Left ventricle myocardium inferior (tissue), 1 donor: Measurements from ENCODE around the gene SLC22A23. TPM values are rescaled to one million over a fixed set of nuclear protein-coding genes. Genes with fewer than 3 reads are reported as not detected.

Experiments used
- DNase-seq: peaks from one replicate; pipeline ENCODE4 v3.0.0-alpha.2; 2020
- H3K27ac ChIP-seq: fragments of 200-600 bp; replicated peaks from 2 replicates; pipeline ENCODE4 v1.8.0; 2021
- H3K27me3 ChIP-seq: fragments of 200-600 bp; 2 replicates; pipeline ENCODE4 v1.8.0; 2021; ENCODE audit warnings: low read depth
- H3K36me3 ChIP-seq: fragments of 200-600 bp; 2 replicates; pipeline ENCODE4 v1.8.0; 2021
- H3K4me1 ChIP-seq: fragments of 200-600 bp; 2 replicates; pipeline ENCODE4 v1.8.0; 2021
- H3K4me3 ChIP-seq: fragments of 200-600 bp; 2 replicates; pipeline ENCODE4 v1.8.0; 2021; ENCODE audit warnings: mild to moderate bottlenecking, moderate library complexity
- H3K9me3 ChIP-seq: fragments of 200-600 bp; replicated peaks from 2 replicates; pipeline ENCODE4 v1.8.0; 2021
- CTCF ChIP-seq: fragments of 200-600 bp; IDR thresholded peaks from 2 replicates; pipeline ENCODE4 v1.8.0; 2021; ENCODE audit warnings: antibody characterized with exemption, mild to moderate bottlenecking, borderline replicate concordance
- intact Hi-C: fragments of 100-400 bp; cut with micrococcal nuclease; formaldehyde crosslinking; loops from one replicate; pipeline ENCODE4 v1.11.0; 2022
- total RNA-seq: library from RNA; stranded (reverse); fragmentation: NEBNext Ultra II Directional; extraction: Animal tissue kit (Norgen Biotek cat#: 25700); gene quantifications from one replicate; pipeline ENCODE4 v1.2.1, GENCODE V29; 2021
- donor health status: DM: no; HTN: yes; CAD: no; lungs with severe emphysema.

Gene SLC22A23
- total RNA-seq, 1 donor from 2014 or later, result 7.0 TPM

DNA sequence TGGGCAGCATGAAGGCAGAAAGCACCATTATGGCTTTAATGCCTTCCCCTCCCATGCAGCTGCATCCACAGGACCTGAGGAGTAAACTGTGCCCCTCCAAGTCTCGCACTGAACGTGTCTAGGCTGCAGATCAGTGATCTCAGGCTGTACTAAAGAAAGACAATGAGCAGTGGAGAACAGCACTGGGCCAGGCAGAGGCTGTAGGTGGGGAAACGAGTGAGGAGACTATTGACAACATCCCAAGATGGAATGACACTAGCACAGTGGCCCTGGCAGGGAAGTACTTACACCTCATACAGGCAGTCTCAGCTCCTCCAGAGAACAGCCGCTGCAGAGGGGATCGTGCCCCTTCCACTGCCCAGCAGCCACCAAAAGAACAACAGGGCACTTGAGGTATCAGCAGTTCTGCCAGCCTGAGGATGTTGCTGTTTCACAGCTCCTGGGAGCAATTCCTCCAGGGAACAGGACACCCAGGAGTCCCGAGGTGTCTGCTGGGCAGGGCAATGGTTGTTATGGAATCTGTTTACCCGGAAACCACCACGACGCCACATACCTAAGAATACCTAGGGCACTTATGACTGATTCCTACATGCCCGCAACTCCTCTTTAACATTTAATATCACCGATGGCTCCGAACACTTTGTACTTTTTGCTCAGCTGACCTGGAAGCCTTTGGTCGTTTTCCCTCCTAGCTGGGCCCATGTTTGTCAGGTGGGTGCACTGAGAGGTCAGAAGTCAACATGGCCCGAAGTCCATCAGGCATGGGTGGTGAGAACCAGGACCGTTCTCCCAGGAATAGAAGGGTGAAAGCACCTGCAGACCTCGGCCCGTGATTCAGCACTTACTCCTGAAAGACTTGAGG is 79.1 kb downstream of the SLC22A23 start:
- no peaks in the 10 kb centered on the region for H3K9me3 ChIP-seq
- intact Hi-C loops, result no loop called here
- TF ChIP-seq CTCF, result no peak
- H3K27ac ChIP-seq, result no peak overlapping the region
- peaks cover 24% of the 10 kb centered on the region for H3K4me1 ChIP-seq
- no peak for DNase-seq
- H3K36me3 ChIP-seq, result no peaks in the 10 kb centered on the region
- no peaks in the 10 kb centered on the region for H3K27me3 ChIP-seq
- no peak overlapping the region for H3K4me3 ChIP-seq

DNA sequence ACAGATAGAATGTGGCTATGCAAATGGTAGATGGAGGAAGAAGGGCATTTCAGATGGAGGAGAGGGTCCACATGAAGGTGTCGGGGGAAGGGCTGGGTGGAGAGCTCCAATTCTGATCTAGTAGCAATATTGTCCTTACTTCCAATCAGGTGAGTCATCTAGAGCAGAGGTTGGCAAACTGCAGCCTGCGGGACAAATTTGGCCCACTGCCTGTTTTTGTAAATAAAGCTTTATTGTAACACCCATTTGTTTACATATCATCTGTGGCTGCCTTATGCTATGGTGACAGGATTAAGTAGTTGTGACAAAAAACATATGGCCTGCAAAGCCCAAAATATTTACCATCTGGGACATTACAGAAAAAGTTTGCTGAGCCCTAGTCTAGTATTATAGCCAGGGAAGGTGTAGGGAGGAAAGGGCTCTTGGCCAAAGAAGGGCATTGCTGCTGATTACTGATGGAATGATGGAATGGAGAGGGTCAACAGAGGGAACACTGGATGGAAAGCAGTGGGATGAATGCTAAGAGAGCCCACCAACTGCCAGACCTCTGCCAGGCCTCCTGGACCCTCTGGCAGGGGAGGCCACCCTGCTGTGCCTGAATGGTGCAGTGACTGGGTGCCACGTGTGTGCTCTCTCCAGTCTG is 79.8 kb downstream of the SLC22A23 start:
- H3K27ac ChIP-seq, result no peak overlapping the region
- H3K36me3 ChIP-seq, result no peaks in the 10 kb centered on the region
- TF ChIP-seq CTCF, result no peak
- peaks cover 20% of the 10 kb centered on the region for H3K4me1 ChIP-seq
- intact Hi-C loops, result no loop called here
- no peak overlapping the region for H3K4me3 ChIP-seq
- no peaks in the 10 kb centered on the region for H3K9me3 ChIP-seq
- no peak for DNase-seq
- no peaks in the 10 kb centered on the region for H3K27me3 ChIP-seq

GRCh38 chr6:3376064-3376463 is 80.8 kb downstream of the SLC22A23 start:
- H3K4me1 ChIP-seq, result peaks cover 11% of the 10 kb centered on the region
- no peaks in the 10 kb centered on the region for H3K27me3 ChIP-seq
- no peak overlapping the region for H3K27ac ChIP-seq
- no peak overlapping the region for H3K4me3 ChIP-seq
- no peaks in the 10 kb centered on the region for H3K9me3 ChIP-seq
- no peak for DNase-seq
- TF ChIP-seq CTCF, result no peak
- no peaks in the 10 kb centered on the region for H3K36me3 ChIP-seq
- intact Hi-C loops, result no loop called here

DNA sequence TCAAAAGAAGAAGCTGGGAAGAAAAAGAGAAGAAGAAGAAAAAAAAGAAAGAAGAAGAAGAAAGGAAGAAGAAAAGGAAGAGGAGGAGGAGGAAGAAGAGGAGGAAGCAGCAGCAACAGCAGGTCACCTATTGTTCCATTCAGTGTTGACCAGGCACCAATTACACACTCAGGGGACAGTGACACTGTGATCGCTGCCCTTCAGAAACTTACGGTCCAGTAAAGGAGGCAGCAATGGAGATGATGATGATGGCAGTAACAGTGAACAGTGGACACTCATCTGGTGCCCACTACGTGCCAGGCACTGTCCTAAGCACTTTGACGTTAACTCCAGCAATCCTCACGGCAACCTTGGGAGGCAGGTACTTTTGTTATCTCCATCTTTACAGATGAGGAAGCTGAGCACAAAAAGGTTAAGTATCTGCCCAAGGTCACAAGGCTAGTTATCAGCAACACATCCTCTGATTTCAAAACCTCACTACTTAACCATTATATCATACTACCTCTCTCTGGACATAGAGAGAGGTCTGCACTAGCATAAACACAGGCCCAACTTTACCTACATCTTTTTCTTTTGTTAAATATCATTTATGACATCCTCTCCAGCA is 83.2 kb downstream of the SLC22A23 start:
- H3K27me3 ChIP-seq, result no peaks in the 10 kb centered on the region
- H3K4me3 ChIP-seq, result no peak overlapping the region
- DNase-seq, result no peak
- H3K36me3 ChIP-seq, result no peaks in the 10 kb centered on the region
- peaks cover 7% of the 10 kb centered on the region for H3K4me1 ChIP-seq
- H3K27ac ChIP-seq, result no peak overlapping the region
- no peak for TF ChIP-seq CTCF
- H3K9me3 ChIP-seq, result no peaks in the 10 kb centered on the region
- intact Hi-C loops, result no loop called here

GRCh38 chr6:3372912-3373554 is 83.8 kb downstream of the SLC22A23 start:
- no peak for DNase-seq
- Histone ChIP-seq H3K4me1 (peaks cover 7% of the 10 kb centered on the region), H3K27me3 (no peaks in the 10 kb centered on the region), H3K36me3 (no peaks in the 10 kb centered on the region), H3K27ac (no peak overlapping the region), H3K9me3 (no peaks in the 10 kb centered on the region), H3K4me3 (no peak overlapping the region)
- TF ChIP-seq CTCF, result no peak
- intact Hi-C loops, result no loop called here
